ENCODE measurements around the gene HIVEP1.

HIVEP1 gene

DNA sequence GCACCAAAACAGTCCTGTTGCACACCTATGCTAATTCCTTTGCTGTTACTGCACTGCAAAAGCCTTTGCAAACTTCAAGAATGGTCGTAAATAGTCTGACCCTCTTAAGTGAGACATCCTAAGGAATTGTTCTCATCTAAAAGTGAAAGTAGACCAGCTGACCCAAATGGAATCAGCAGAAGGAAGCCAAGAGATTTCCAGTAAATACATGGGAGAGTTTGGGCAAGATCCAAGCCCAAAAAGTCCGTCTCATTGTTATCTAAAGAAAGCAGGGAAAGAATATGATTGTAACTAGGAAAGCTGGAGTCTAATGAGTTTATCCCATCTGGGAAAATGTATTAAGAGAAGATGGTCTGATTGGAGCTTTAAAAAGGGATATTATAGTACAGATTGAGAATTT lies 43.0 kb upstream of the HIVEP1 start:
- TF ChIP-seq, protein P1, sequence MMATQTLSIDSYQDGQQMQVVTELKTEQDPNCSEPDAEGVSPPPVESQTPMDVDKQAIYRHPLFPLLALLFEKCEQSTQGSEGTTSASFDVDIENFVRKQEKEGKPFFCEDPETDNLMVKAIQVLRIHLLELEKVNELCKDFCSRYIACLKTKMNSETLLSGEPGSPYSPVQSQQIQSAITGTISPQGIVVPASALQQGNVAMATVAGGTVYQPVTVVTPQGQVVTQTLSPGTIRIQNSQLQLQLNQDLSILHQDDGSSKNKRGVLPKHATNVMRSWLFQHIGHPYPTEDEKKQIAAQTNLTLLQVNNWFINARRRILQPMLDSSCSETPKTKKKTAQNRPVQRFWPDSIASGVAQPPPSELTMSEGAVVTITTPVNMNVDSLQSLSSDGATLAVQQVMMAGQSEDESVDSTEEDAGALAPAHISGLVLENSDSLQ (IDR thresholded peaks at IDR 0.05): no peak
- no peak for TF ChIP-seq SP1 (IDR thresholded peaks at IDR 0.05)
- no peak for TF ChIP-seq FOXA1 (IDR thresholded peaks at IDR 0.05)
- TF ChIP-seq L3MBTL2 (conservative IDR thresholded peaks at IDR 0.05): no peak
- TF ChIP-seq SUZ12 (IDR thresholded peaks at IDR 0.05): no peak
- TF ChIP-seq NFRKB (IDR thresholded peaks at IDR 0.05): no peak
- no peak for TF ChIP-seq ELF4 (IDR thresholded peaks at IDR 0.05)
- TF ChIP-seq BHLHE40 (IDR thresholded peaks at IDR 0.05; ENCODE audit: borderline replicate concordance): no peak
- no peak for TF ChIP-seq FOXM1 (IDR thresholded peaks at IDR 0.05; ENCODE audit: borderline replicate concordance)
- TF ChIP-seq TARDBP (IDR thresholded peaks at IDR 0.05): no peak
- no peak for TF ChIP-seq ARNT (IDR thresholded peaks at IDR 0.05)
- no peak for TF ChIP-seq LEF1 (IDR thresholded peaks at IDR 0.05; ENCODE audit: borderline replicate concordance)
- no peak for TF ChIP-seq FOXK2 (IDR thresholded peaks at IDR 0.05)
- TF ChIP-seq CTBP1 (IDR thresholded peaks at IDR 0.05; ENCODE audit: borderline replicate concordance): no peak
- no peak for TF ChIP-seq HDGF (IDR thresholded peaks at IDR 0.05; ENCODE audit: borderline replicate concordance)
- TF ChIP-seq ZNF384 (IDR thresholded peaks at IDR 0.05): no peak
- no peak for DNase-seq (ENCODE audit: extremely low spot score)
- CTCF ChIA-PET: no interaction called here
- POLR2A ChIA-PET: no interaction called here

DNA sequence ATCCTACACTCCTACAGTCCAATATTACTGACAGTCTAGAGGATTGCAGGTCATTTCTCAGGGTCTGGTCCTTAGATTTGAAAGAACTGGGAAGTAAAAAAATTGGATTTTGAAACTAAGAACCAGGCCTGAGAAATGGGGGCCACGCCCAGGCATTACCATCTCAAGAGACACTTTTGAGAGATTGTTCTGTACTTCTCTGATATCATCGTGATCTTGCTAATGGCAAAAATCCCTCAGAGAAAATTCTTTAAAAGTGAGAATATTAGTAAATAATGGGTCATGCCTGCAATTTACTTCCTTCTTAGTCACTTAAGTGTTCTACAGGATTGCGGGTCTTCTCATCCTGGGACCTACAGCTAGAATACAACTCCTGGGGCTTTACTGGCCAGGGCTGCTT lies 42.0 kb upstream of the HIVEP1 start:
- ChIA-PET CTCF (no interaction called here), POLR2A (no interaction called here)
- TF ChIP-seq HDGF (IDR thresholded peaks at IDR 0.05; ENCODE audit: borderline replicate concordance) (no peak), L3MBTL2 (conservative IDR thresholded peaks at IDR 0.05) (no peak), FOXK2 (IDR thresholded peaks at IDR 0.05) (no peak), CTBP1 (IDR thresholded peaks at IDR 0.05; ENCODE audit: borderline replicate concordance) (no peak), NFRKB (IDR thresholded peaks at IDR 0.05) (no peak), BHLHE40 (IDR thresholded peaks at IDR 0.05; ENCODE audit: borderline replicate concordance) (no peak), SUZ12 (IDR thresholded peaks at IDR 0.05) (no peak), FOXA1 (IDR thresholded peaks at IDR 0.05) (no peak), ELF4 (IDR thresholded peaks at IDR 0.05) (no peak), FOXM1 (IDR thresholded peaks at IDR 0.05; ENCODE audit: borderline replicate concordance) (no peak), ZNF384 (IDR thresholded peaks at IDR 0.05) (no peak), ARNT (IDR thresholded peaks at IDR 0.05) (no peak), TARDBP (IDR thresholded peaks at IDR 0.05) (no peak), LEF1 (IDR thresholded peaks at IDR 0.05; ENCODE audit: borderline replicate concordance) (no peak), SP1 (IDR thresholded peaks at IDR 0.05) (no peak)
- TF ChIP-seq, protein P1 (IDR thresholded peaks at IDR 0.05): no peak
- no peak for DNase-seq (ENCODE audit: extremely low spot score)

DNA sequence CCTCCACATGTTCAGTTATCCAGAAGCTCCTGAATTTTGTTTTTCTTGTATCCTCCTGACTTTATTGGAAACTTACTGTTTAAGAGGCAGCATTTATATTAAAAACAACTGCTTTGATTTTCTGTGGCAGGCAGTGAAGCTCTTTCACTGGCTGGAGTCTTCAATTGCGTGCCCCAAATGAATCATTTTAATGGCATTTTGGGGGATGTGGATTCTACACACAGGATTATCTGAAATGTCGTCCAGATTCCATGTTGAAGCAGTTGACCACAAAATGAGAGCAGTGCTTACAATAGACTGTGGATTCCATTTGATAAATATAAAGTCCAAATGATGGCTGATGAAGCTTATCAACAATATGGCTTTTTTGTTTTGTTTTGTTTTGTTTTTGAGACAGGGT lies 41.0 kb upstream of the HIVEP1 start:
- ChIA-PET POLR2A (no interaction called here), CTCF (no interaction called here)
- DNase-seq (ENCODE audit: extremely low spot score): no peak
- TF ChIP-seq FOXM1 (IDR thresholded peaks at IDR 0.05; ENCODE audit: borderline replicate concordance) (no peak), ARNT (IDR thresholded peaks at IDR 0.05) (no peak), CTBP1 (IDR thresholded peaks at IDR 0.05; ENCODE audit: borderline replicate concordance) (no peak), HDGF (IDR thresholded peaks at IDR 0.05; ENCODE audit: borderline replicate concordance) (no peak), L3MBTL2 (conservative IDR thresholded peaks at IDR 0.05) (no peak), FOXK2 (IDR thresholded peaks at IDR 0.05) (no peak), ELF4 (IDR thresholded peaks at IDR 0.05) (no peak), FOXA1 (IDR thresholded peaks at IDR 0.05) (no peak), TARDBP (IDR thresholded peaks at IDR 0.05) (no peak), NFRKB (IDR thresholded peaks at IDR 0.05) (no peak), LEF1 (IDR thresholded peaks at IDR 0.05; ENCODE audit: borderline replicate concordance) (no peak), SP1 (IDR thresholded peaks at IDR 0.05) (no peak), ZNF384 (IDR thresholded peaks at IDR 0.05) (no peak), BHLHE40 (IDR thresholded peaks at IDR 0.05; ENCODE audit: borderline replicate concordance) (no peak), SUZ12 (IDR thresholded peaks at IDR 0.05) (no peak)
- TF ChIP-seq, protein P1 (IDR thresholded peaks at IDR 0.05): no peak

DNA sequence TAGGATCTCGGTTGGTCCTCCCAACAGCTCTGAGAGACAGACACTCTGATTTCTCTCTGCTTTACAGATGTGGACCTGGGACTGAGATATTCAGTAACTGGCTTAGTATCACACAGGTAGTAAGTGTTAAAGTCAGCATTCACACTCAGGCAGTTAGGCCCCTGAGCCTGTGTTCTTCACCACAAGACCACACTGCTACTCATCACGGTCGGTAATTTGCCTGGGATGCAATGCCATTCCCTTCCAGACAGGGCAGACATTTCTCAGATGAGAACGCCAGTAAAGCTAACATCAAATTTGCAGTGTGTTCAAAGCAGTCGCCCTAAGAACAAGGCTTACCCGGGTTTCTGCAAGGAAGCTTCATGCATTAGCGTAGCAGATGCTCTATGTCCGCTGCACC lies 39.8 kb upstream of the HIVEP1 start:
- CTCF ChIA-PET: interaction anchor here (0.6 kb wide), 1 partner anchor 1493 kb away, joined by 4 read pairs; no protein-coding TSS in a partner anchor
- TF ChIP-seq FOXK2 (IDR thresholded peaks at IDR 0.05) (no peak), L3MBTL2 (conservative IDR thresholded peaks at IDR 0.05) (no peak), SUZ12 (IDR thresholded peaks at IDR 0.05) (no peak), HDGF (IDR thresholded peaks at IDR 0.05; ENCODE audit: borderline replicate concordance) (no peak), TARDBP (IDR thresholded peaks at IDR 0.05) (no peak), BHLHE40 (IDR thresholded peaks at IDR 0.05; ENCODE audit: borderline replicate concordance) (no peak), ZNF384 (IDR thresholded peaks at IDR 0.05) (no peak), NFRKB (IDR thresholded peaks at IDR 0.05) (no peak), LEF1 (IDR thresholded peaks at IDR 0.05; ENCODE audit: borderline replicate concordance) (no peak), FOXM1 (IDR thresholded peaks at IDR 0.05; ENCODE audit: borderline replicate concordance) (no peak), ELF4 (IDR thresholded peaks at IDR 0.05) (no peak), SP1 (IDR thresholded peaks at IDR 0.05) (no peak), FOXA1 (IDR thresholded peaks at IDR 0.05) (no peak), ARNT (IDR thresholded peaks at IDR 0.05) (no peak), CTBP1 (IDR thresholded peaks at IDR 0.05; ENCODE audit: borderline replicate concordance) (no peak)
- TF ChIP-seq, protein P1 (IDR thresholded peaks at IDR 0.05): no peak
- no peak for DNase-seq (ENCODE audit: extremely low spot score)
- POLR2A ChIA-PET: no interaction called here

DNA sequence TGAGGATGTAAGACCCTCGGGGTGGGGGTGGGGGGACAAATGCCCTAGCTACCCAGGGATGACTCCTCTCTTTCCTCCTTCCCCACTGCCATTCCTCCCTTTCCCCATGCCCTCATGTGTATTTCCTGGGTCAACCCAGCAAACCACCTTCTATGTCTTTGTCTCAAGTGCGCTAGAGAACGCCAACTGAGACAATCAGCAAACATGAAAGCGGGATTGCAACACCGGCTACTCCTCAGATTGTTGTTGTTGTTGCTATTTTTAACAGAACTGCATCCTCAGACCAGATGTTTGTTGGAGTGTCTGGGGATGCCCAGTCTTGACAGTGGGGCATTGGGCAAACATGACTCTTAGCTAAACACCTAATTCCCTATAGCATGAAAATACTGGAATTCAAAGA lies 39.3 kb upstream of the HIVEP1 start:
- POLR2A ChIA-PET: no interaction called here
- no peak for TF ChIP-seq L3MBTL2 (conservative IDR thresholded peaks at IDR 0.05)
- TF ChIP-seq ELF4 (IDR thresholded peaks at IDR 0.05): no peak
- no peak for TF ChIP-seq FOXK2 (IDR thresholded peaks at IDR 0.05)
- no peak for TF ChIP-seq SP1 (IDR thresholded peaks at IDR 0.05)
- TF ChIP-seq NFRKB (IDR thresholded peaks at IDR 0.05): no peak
- TF ChIP-seq FOXM1 (IDR thresholded peaks at IDR 0.05; ENCODE audit: borderline replicate concordance): no peak
- no peak for TF ChIP-seq FOXA1 (IDR thresholded peaks at IDR 0.05)
- TF ChIP-seq CTBP1 (IDR thresholded peaks at IDR 0.05; ENCODE audit: borderline replicate concordance): no peak
- TF ChIP-seq SUZ12 (IDR thresholded peaks at IDR 0.05): no peak
- TF ChIP-seq BHLHE40 (IDR thresholded peaks at IDR 0.05; ENCODE audit: borderline replicate concordance): no peak
- no peak for TF ChIP-seq TARDBP (IDR thresholded peaks at IDR 0.05)
- no peak for TF ChIP-seq LEF1 (IDR thresholded peaks at IDR 0.05; ENCODE audit: borderline replicate concordance)
- TF ChIP-seq ARNT (IDR thresholded peaks at IDR 0.05): no peak
- TF ChIP-seq ZNF384 (IDR thresholded peaks at IDR 0.05): no peak
- TF ChIP-seq HDGF (IDR thresholded peaks at IDR 0.05; ENCODE audit: borderline replicate concordance): no peak
- TF ChIP-seq, protein P1 (IDR thresholded peaks at IDR 0.05): no peak
- no peak for DNase-seq (ENCODE audit: extremely low spot score)
- CTCF ChIA-PET: interaction anchor here (0.6 kb wide), 1 partner anchor 1494 kb away, joined by 4 read pairs; no protein-coding TSS in a partner anchor
